Measurements from ENCODE around the gene GID4. TPM values are rescaled to one million over a fixed set of nuclear protein-coding genes. Genes with fewer than 3 reads are reported as not detected.

GID4 gene
- total RNA-seq, 1 donor: 13.0 TPM

- H3K4me3 ChIP-seq (ENCODE audit: insufficient read depth, low read length): no peak overlapping the region
- DNase-seq (ENCODE audit: insufficient read length, low spot score, missing footprints): peak; percentile 85
- H3K79me2 ChIP-seq (ENCODE audit: insufficient read depth, low read length): no peaks in the 10 kb centered on the region
- H4K20me1 ChIP-seq (ENCODE audit: insufficient read depth, low read length): no peaks in the 10 kb centered on the region
- no peaks in the 10 kb centered on the region for H3K27me3 ChIP-seq (ENCODE audit: insufficient read depth, low read length)
- no peak overlapping the region for H3K27ac ChIP-seq (ENCODE audit: low read depth, low read length)
- H3K4me1 ChIP-seq (ENCODE audit: insufficient read depth, low read length): no peaks in the 10 kb centered on the region
- no peaks in the 10 kb centered on the region for H3K9me3 ChIP-seq (ENCODE audit: low read depth, low read length)
- no peak overlapping the region for H3K4me2 ChIP-seq (ENCODE audit: insufficient read depth, low read length)
- no peaks in the 10 kb centered on the region for H3K36me3 ChIP-seq (ENCODE audit: insufficient read depth, low read length)
- no peak for TF ChIP-seq CTCF (IDR thresholded peaks at IDR 0.05; ENCODE audit: extremely low read depth, low read depth, low read length)
- H2AFZ ChIP-seq (ENCODE audit: low read length): no peak overlapping the region
Observed at GRCh38 chr17:18110636-18111145, 71.5 kb downstream of the GID4 start.

GRCh38 chr17:18111330-18111971 lies 72.2 kb downstream of the GID4 start:
- Histone ChIP-seq H3K9me3 (ENCODE audit: low read depth, low read length) (no peaks in the 10 kb centered on the region), H3K4me3 (ENCODE audit: insufficient read depth, low read length) (no peak overlapping the region), H3K4me1 (ENCODE audit: insufficient read depth, low read length) (no peaks in the 10 kb centered on the region), H3K4me2 (ENCODE audit: insufficient read depth, low read length) (no peak overlapping the region), H4K20me1 (ENCODE audit: insufficient read depth, low read length) (no peaks in the 10 kb centered on the region), H3K27me3 (ENCODE audit: insufficient read depth, low read length) (no peaks in the 10 kb centered on the region), H3K36me3 (ENCODE audit: insufficient read depth, low read length) (no peaks in the 10 kb centered on the region), H3K27ac (ENCODE audit: low read depth, low read length) (no peak overlapping the region), H2AFZ (ENCODE audit: low read length) (no peak overlapping the region), H3K79me2 (ENCODE audit: insufficient read depth, low read length) (no peaks in the 10 kb centered on the region)
- peak; percentile 56 for DNase-seq (ENCODE audit: insufficient read length, low spot score, missing footprints)
- no peak for TF ChIP-seq CTCF (IDR thresholded peaks at IDR 0.05; ENCODE audit: extremely low read depth, low read depth, low read length)

- Histone ChIP-seq H3K79me2 (ENCODE audit: insufficient read depth, low read length) (no peaks in the 10 kb centered on the region), H3K27me3 (ENCODE audit: insufficient read depth, low read length) (no peaks in the 10 kb centered on the region), H4K20me1 (ENCODE audit: insufficient read depth, low read length) (no peaks in the 10 kb centered on the region), H3K4me2 (ENCODE audit: insufficient read depth, low read length) (no peak overlapping the region), H3K4me3 (ENCODE audit: insufficient read depth, low read length) (no peak overlapping the region), H3K4me1 (ENCODE audit: insufficient read depth, low read length) (no peaks in the 10 kb centered on the region), H3K36me3 (ENCODE audit: insufficient read depth, low read length) (no peaks in the 10 kb centered on the region), H3K9me3 (ENCODE audit: low read depth, low read length) (no peaks in the 10 kb centered on the region), H2AFZ (ENCODE audit: low read length) (no peak overlapping the region), H3K27ac (ENCODE audit: low read depth, low read length) (no peak overlapping the region)
- no peak for DNase-seq (ENCODE audit: insufficient read length, low spot score, missing footprints)
- TF ChIP-seq CTCF (IDR thresholded peaks at IDR 0.05; ENCODE audit: extremely low read depth, low read depth, low read length): no peak
Observed at GRCh38 chr17:18115517-18115916, 76.3 kb downstream of the GID4 start.

GRCh38 chr17:18116078-18116477 lies 76.9 kb downstream of the GID4 start:
- Histone ChIP-seq H3K4me2 (ENCODE audit: insufficient read depth, low read length) (no peak overlapping the region), H4K20me1 (ENCODE audit: insufficient read depth, low read length) (no peaks in the 10 kb centered on the region), H3K4me3 (ENCODE audit: insufficient read depth, low read length) (no peak overlapping the region), H3K27me3 (ENCODE audit: insufficient read depth, low read length) (no peaks in the 10 kb centered on the region), H3K9me3 (ENCODE audit: low read depth, low read length) (no peaks in the 10 kb centered on the region), H2AFZ (ENCODE audit: low read length) (no peak overlapping the region), H3K4me1 (ENCODE audit: insufficient read depth, low read length) (no peaks in the 10 kb centered on the region), H3K36me3 (ENCODE audit: insufficient read depth, low read length) (no peaks in the 10 kb centered on the region), H3K79me2 (ENCODE audit: insufficient read depth, low read length) (no peaks in the 10 kb centered on the region), H3K27ac (ENCODE audit: low read depth, low read length) (no peak overlapping the region)
- no peak for TF ChIP-seq CTCF (IDR thresholded peaks at IDR 0.05; ENCODE audit: extremely low read depth, low read depth, low read length)
- DNase-seq (ENCODE audit: insufficient read length, low spot score, missing footprints): no peak
